Mesenchymal stem cell (in vitro differentiated cells and primary cell): ENCODE results near the gene DONSON.
A peak's percentile ranks its signal among the peaks of the same experiment; 100 is the strongest.

Experiments
- DNase-seq: peaks from one replicate; pipeline ENCODE4 v3.0.0-alpha.2; 2013
- H2AFZ ChIP-seq: one replicate; pipeline ENCODE4 v1.6.1; 2013; ENCODE audit warnings: low read depth, mild to moderate bottlenecking, control low read depth, inconsistent platforms, low read length, moderate library complexity
- H2AK5ac ChIP-seq: 2 replicates; pipeline ENCODE4 v1.6.1; 2013; ENCODE audit warnings: low read length, moderate library complexity, mild to moderate bottlenecking, inconsistent platforms; ENCODE audit not compliant: severe bottlenecking
- H2BK120ac ChIP-seq: one replicate; pipeline ENCODE4 v1.6.1; 2013; ENCODE audit warnings: low read depth, mild to moderate bottlenecking, inconsistent platforms, low read length, moderate library complexity
- H2BK12ac ChIP-seq, 2 experiments: one replicate each; pipeline ENCODE4 v1.6.1; 2013; ENCODE audit warnings: inconsistent platforms in 2 of 2, low read length in 2 of 2, mild to moderate bottlenecking in 2 of 2, moderate library complexity in 2 of 2, control low read depth in 1 of 2
- H2BK15ac ChIP-seq: one replicate; pipeline ENCODE4 v1.6.1; 2013; ENCODE audit warnings: mild to moderate bottlenecking, low read depth, inconsistent platforms; ENCODE audit not compliant: poor library complexity, severe bottlenecking
- H2BK5ac ChIP-seq: 2 replicates; pipeline ENCODE4 v1.6.1; 2013; ENCODE audit warnings: low read depth, mild to moderate bottlenecking, low read length, control low read depth, inconsistent platforms; ENCODE audit not compliant: poor library complexity, severe bottlenecking
- H3K14ac ChIP-seq, 2 experiments: one replicate each; pipeline ENCODE4 v1.6.1; 2013; ENCODE audit warnings: inconsistent platforms in 2 of 2, low read length in 2 of 2, control low read depth in 1 of 2, mild to moderate bottlenecking in 1 of 2, moderate library complexity in 1 of 2
- H3K18ac ChIP-seq, 2 experiments: one replicate each; pipeline ENCODE4 v1.6.1; 2013; ENCODE audit warnings: inconsistent platforms in 2 of 2, low read length in 2 of 2, control low read depth in 1 of 2, low read depth in 1 of 2, mild to moderate bottlenecking in 1 of 2
- H3K23ac ChIP-seq, 2 experiments: one replicate each; pipeline ENCODE4 v1.6.1; 2013; ENCODE audit warnings: inconsistent platforms in 2 of 2, low read length in 2 of 2, mild to moderate bottlenecking in 2 of 2, moderate library complexity in 2 of 2, control low read depth in 1 of 2
- H3K27ac ChIP-seq: 2 replicates; pipeline ENCODE4 v1.5.1; 2013; ENCODE audit warnings: mild to moderate bottlenecking, moderate library complexity, low read length, control low read depth, inconsistent platforms; ENCODE audit not compliant: poor library complexity, severe bottlenecking
- H3K27me3 ChIP-seq, 2 experiments: 2 replicates each; pipeline versions ENCODE4 v1.6.1 to v1.7.0; 2013; ENCODE audit warnings: low read length in 2 of 2, mild to moderate bottlenecking in 2 of 2, moderate library complexity in 2 of 2, control low read depth in 1 of 2, inconsistent platforms in 1 of 2; ENCODE audit not compliant: control insufficient read depth in 1 of 2, insufficient read depth in 1 of 2
- H3K36me3 ChIP-seq, 2 experiments: 2 replicates each; pipeline versions ENCODE4 v1.6.1 to v1.7.0; 2013; ENCODE audit warnings: low read length in 2 of 2, control low read depth in 1 of 2, inconsistent platforms in 1 of 2, low read depth in 1 of 2, mild to moderate bottlenecking in 1 of 2; ENCODE audit not compliant: insufficient read depth in 2 of 2, control insufficient read depth in 1 of 2
- H3K4ac ChIP-seq, 2 experiments: one replicate each; pipeline ENCODE4 v1.6.1; 2013; ENCODE audit warnings: inconsistent platforms in 2 of 2, low read length in 2 of 2, mild to moderate bottlenecking in 2 of 2, moderate library complexity in 2 of 2, control low read depth in 1 of 2, low read depth in 1 of 2
- H3K4me1 ChIP-seq: 2 replicates; pipeline ENCODE4 v1.6.1; 2013; ENCODE audit warnings: low read depth, low read length, control low read depth; ENCODE audit not compliant: control insufficient read depth, insufficient read depth
- H3K4me2 ChIP-seq: 2 replicates; pipeline ENCODE4 v1.6.1; 2013; ENCODE audit warnings: low read length, mild to moderate bottlenecking, inconsistent platforms; ENCODE audit not compliant: poor library complexity, severe bottlenecking
- H3K4me3 ChIP-seq, 2 experiments: 2 replicates each; pipeline versions ENCODE4 v1.5.1 to v1.7.0; 2013; ENCODE audit warnings: low read length in 2 of 2, mild to moderate bottlenecking in 2 of 2, control low read depth in 1 of 2, low read depth in 1 of 2; ENCODE audit not compliant: insufficient read depth in 1 of 2
- H3K79me1 ChIP-seq: replicated peaks from 2 replicates; pipeline ENCODE4 v1.6.1; 2013; ENCODE audit warnings: mild to moderate bottlenecking, control low read depth, low read length, inconsistent platforms; ENCODE audit not compliant: poor library complexity, severe bottlenecking
- H3K9ac ChIP-seq: 2 replicates; pipeline ENCODE4 v1.7.0; 2013; ENCODE audit warnings: mild to moderate bottlenecking, low read length, moderate library complexity
- H3K9me3 ChIP-seq: 2 replicates; pipeline ENCODE4 v1.7.0; 2013; ENCODE audit warnings: mild to moderate bottlenecking, low read length; ENCODE audit not compliant: control insufficient read depth
- H4K8ac ChIP-seq: one replicate; pipeline ENCODE4 v1.6.1; 2013; ENCODE audit warnings: inconsistent platforms, mild to moderate bottlenecking, low read length, moderate library complexity
- H4K91ac ChIP-seq: one replicate; pipeline ENCODE4 v1.6.1; 2013; ENCODE audit warnings: mild to moderate bottlenecking, low read length, inconsistent platforms
- WGBS: methylation state at CpG from one replicate; pipeline ENCODE4 v1.1.7; 2013; ENCODE audit warnings: mixed read lengths; 5-methylcytosine and 5-hydroxymethylcytosine counted together

DONSON gene

DNA sequence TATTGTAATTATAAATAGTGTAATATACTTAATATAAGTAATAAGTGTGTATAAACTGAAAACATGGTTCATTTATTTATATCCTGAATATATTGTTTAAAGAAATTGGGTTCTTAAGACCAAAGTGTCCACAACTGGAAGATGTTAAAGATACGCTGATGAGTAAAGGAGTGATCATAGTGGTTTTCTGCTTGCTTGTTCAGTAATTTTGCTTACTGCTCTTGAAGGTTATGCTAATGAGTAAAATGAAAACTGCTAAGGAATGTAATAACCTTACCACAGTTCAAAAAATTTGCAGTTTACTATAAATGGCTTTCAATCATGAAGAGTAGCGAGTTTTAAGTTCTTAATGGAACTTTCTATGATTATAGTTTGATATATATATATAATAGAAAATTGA lies 22.0 kb downstream of the DONSON start:
- Histone ChIP-seq H3K4ac (no peak overlapping the region), H3K4me2 (no peak overlapping the region), H2BK12ac (no peak overlapping the region), H3K23ac (no peak overlapping the region), H2BK15ac (no peak overlapping the region), H3K4me3 (no peak overlapping the region), H3K27me3 (no peaks in the 10 kb centered on the region), H4K91ac (no peak overlapping the region), H2BK120ac (no peak overlapping the region), H3K14ac (no peak overlapping the region), H2AK5ac (no peak overlapping the region), H3K18ac (no peak overlapping the region), H3K36me3 (peaks cover 13 to 94% of the 10 kb centered on the region in 2 experiments), H2BK5ac (no peak overlapping the region), H3K79me1 (peaks cover 3% of the 10 kb centered on the region), H3K9me3 (no peaks in the 10 kb centered on the region), H4K8ac (no peak overlapping the region), H3K9ac (no peak overlapping the region), H2AFZ (no peak overlapping the region), H3K4me1 (peaks cover 4% of the 10 kb centered on the region), H3K27ac (no peak overlapping the region)
- DNase-seq, result no peak
- 100% methylated on average over 1 of the region's 2 CpGs for WGBS

- no peak overlapping the region for H2AK5ac ChIP-seq
- 100% methylated on average over 1 of the region's 2 CpGs for WGBS
Observed at GRCh38 chr21:33562389-33562788, 26.1 kb downstream of the DONSON start.

DNA sequence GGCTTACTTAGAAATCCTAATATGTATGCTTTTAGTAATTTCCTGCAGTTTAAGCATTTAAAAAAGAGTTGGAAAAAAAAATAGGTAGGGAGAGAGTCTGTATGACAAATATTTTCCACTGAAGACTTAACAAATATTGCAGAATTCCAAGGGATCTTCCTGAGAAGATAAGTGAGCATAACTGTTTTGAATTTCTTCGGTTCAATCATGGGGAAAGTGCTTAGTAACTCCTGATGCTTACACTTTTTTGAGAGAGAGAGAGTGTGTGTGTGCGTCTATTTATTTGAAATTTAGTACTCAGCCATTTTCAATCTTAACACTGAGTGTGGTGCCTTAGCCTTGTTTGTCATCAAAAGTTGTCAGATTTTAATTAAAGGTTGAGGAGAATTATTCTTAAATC lies 27.1 kb downstream of the DONSON start:
- Histone ChIP-seq H2AK5ac (no peak overlapping the region), H3K4ac (no peak overlapping the region), H3K18ac (no peak overlapping the region), H2BK120ac (no peak overlapping the region), H2BK12ac (no peak overlapping the region), H4K8ac (no peak overlapping the region), H3K23ac (no peak overlapping the region), H3K9ac (peak overlapping the region; percentile 12), H2BK15ac (no peak overlapping the region), H3K27ac (no peak overlapping the region), H3K36me3 (peaks cover 15 to 94% of the 10 kb centered on the region in 2 experiments), H3K4me2 (no peak overlapping the region), H2BK5ac (no peak overlapping the region), H3K79me1 (peaks cover 6% of the 10 kb centered on the region), H3K27me3 (no peaks in the 10 kb centered on the region), H3K9me3 (no peaks in the 10 kb centered on the region), H3K4me3 (no peak overlapping the region), H3K14ac (no peak overlapping the region), H3K4me1 (no peaks in the 10 kb centered on the region), H4K91ac (no peak overlapping the region), H2AFZ (no peak overlapping the region)
- DNase-seq, result peak; percentile 32
- 93% methylated on average over 2 of the region's 2 CpGs for WGBS

More at GRCh38 chr21:33562389-33562788, 26.1 kb downstream of the DONSON start:
- no peak for DNase-seq
- Histone ChIP-seq H2BK12ac (no peak overlapping the region), H2BK120ac (no peak overlapping the region), H3K4me2 (no peak overlapping the region), H3K79me1 (peaks cover 7% of the 10 kb centered on the region), H3K9me3 (no peaks in the 10 kb centered on the region), H3K4me3 (no peak overlapping the region), H3K27ac (no peak overlapping the region), H2BK5ac (no peak overlapping the region), H3K36me3 (peaks cover 11 to 94% of the 10 kb centered on the region in 2 experiments), H3K27me3 (no peaks in the 10 kb centered on the region), H2AFZ (no peak overlapping the region), H4K91ac (no peak overlapping the region), H3K23ac (no peak overlapping the region), H3K4ac (no peak overlapping the region), H2BK15ac (no peak overlapping the region), H4K8ac (no peak overlapping the region), H3K14ac (no peak overlapping the region), H3K18ac (no peak overlapping the region), H3K9ac (no peak overlapping the region), H3K4me1 (no peaks in the 10 kb centered on the region)

GRCh38 chr21:33560965-33561364 lies 27.5 kb downstream of the DONSON start:
- no peak for DNase-seq

More at GRCh38 chr21:33560965-33561364, 27.5 kb downstream of the DONSON start:
- H3K4me2 ChIP-seq, result no peak overlapping the region
- H3K4me3 ChIP-seq, result no peak overlapping the region
- H3K27me3 ChIP-seq, result no peaks in the 10 kb centered on the region
- H2BK120ac ChIP-seq, result no peak overlapping the region
- H3K9ac ChIP-seq, result no peak overlapping the region
- H3K4me1 ChIP-seq, result no peaks in the 10 kb centered on the region
- H3K27ac ChIP-seq, result no peak overlapping the region
- H2AFZ ChIP-seq, result no peak overlapping the region
- no peak overlapping the region for H3K18ac ChIP-seq
- no peak overlapping the region for H2BK12ac ChIP-seq
- no peak overlapping the region for H2AK5ac ChIP-seq
- no peaks in the 10 kb centered on the region for H3K9me3 ChIP-seq
- no peak overlapping the region for H3K4ac ChIP-seq
- no peak overlapping the region for H2BK15ac ChIP-seq
- H3K79me1 ChIP-seq, result peaks cover 6% of the 10 kb centered on the region
- no peak overlapping the region for H3K23ac ChIP-seq
- peaks cover 15 to 97% of the 10 kb centered on the region in 2 experiments for H3K36me3 ChIP-seq
- H4K8ac ChIP-seq, result no peak overlapping the region
- no peak overlapping the region for H4K91ac ChIP-seq
- no peak overlapping the region for H2BK5ac ChIP-seq
- no peak overlapping the region for H3K14ac ChIP-seq
